ENCODE measurements around the gene C1GALT1.
A peak's percentile ranks its signal among the peaks of the same experiment; 100 is the strongest.

C1GALT1 gene

GRCh38 chr7:7201578-7202374 lies 19.4 kb downstream of the C1GALT1 start:
- no peak for DNase-seq (ENCODE audit: low spot score)

- DNase-seq (ENCODE audit: low spot score), result no peak
Measured at GRCh38 chr7:7202375-7202720, 20.0 kb downstream of the C1GALT1 start.

GRCh38 chr7:7203813-7204575 lies 21.6 kb downstream of the C1GALT1 start:
- DNase-seq (ENCODE audit: low spot score), result no peak

GRCh38 chr7:7207876-7208275 lies 25.5 kb downstream of the C1GALT1 start:
- DNase-seq (ENCODE audit: low spot score), result no peak

GRCh38 chr7:7208520-7208919 lies 26.2 kb downstream of the C1GALT1 start:
- no peak for DNase-seq (ENCODE audit: low spot score)

GRCh38 chr7:7209412-7210050 lies 27.2 kb downstream of the C1GALT1 start:
- DNase-seq (ENCODE audit: low spot score), result no peak

GRCh38 chr7:7210475-7211237 lies 28.3 kb downstream of the C1GALT1 start:
- DNase-seq (ENCODE audit: low spot score), result no peak

GRCh38 chr7:7212612-7213011 lies 30.3 kb downstream of the C1GALT1 start:
- DNase-seq (ENCODE audit: low spot score), result no peak

GRCh38 chr7:7214398-7215347 lies 32.3 kb downstream of the C1GALT1 start:
- no peak for DNase-seq (ENCODE audit: low spot score)

GRCh38 chr7:7216279-7216678 lies 33.9 kb downstream of the C1GALT1 start:
- DNase-seq (ENCODE audit: low spot score), result no peak

- no peak for DNase-seq (ENCODE audit: low spot score)
Measured at GRCh38 chr7:7219216-7219615, 36.9 kb downstream of the C1GALT1 start.

GRCh38 chr7:7220821-7221220 lies 38.5 kb downstream of the C1GALT1 start:
- no peak for DNase-seq (ENCODE audit: low spot score)

- no peak for DNase-seq (ENCODE audit: low spot score)
Measured at GRCh38 chr7:7221599-7222038, 39.3 kb downstream of the C1GALT1 start.

- DNase-seq (ENCODE audit: low spot score), result no peak
Measured at GRCh38 chr7:7223250-7223649, 40.9 kb downstream of the C1GALT1 start.

- DNase-seq (ENCODE audit: low spot score), result no peak
Measured at GRCh38 chr7:7226407-7226806, 44.1 kb downstream of the C1GALT1 start.

GRCh38 chr7:7228472-7228871 lies 46.1 kb downstream of the C1GALT1 start:
- peak; percentile 46 for DNase-seq (ENCODE audit: low spot score)

- DNase-seq (ENCODE audit: low spot score), result peak; percentile 90
Measured at GRCh38 chr7:7228967-7229366, 46.6 kb downstream of the C1GALT1 start.

GRCh38 chr7:7231000-7231399 lies 48.7 kb downstream of the C1GALT1 start:
- DNase-seq (ENCODE audit: low spot score), result no peak

- no peak for DNase-seq (ENCODE audit: low spot score)
Measured at GRCh38 chr7:7231865-7232264, 49.5 kb downstream of the C1GALT1 start.

GRCh38 chr7:7235347-7235746 lies 53.0 kb downstream of the C1GALT1 start:
- no peak for DNase-seq (ENCODE audit: low spot score)

GRCh38 chr7:7236041-7236440 lies 53.7 kb downstream of the C1GALT1 start:
- no peak for DNase-seq (ENCODE audit: low spot score)
